Loucy (cell line): ENCODE results near the gene TSSK6.

Experiments used
- H2AFZ ChIP-seq: fragments of 200-600 bp; sonication (generic); 2 replicates; pipeline ENCODE4 v1.6.0; 2016; ENCODE audit warnings: antibody characterized with exemption, mild to moderate bottlenecking, low read length, moderate library complexity
- H3F3A ChIP-seq: fragments of 200-600 bp; 2 replicates; pipeline ENCODE4 v1.6.0; 2016; ENCODE audit warnings: antibody characterized with exemption, low read depth, mild to moderate bottlenecking
- H3K27me3 ChIP-seq: fragments of 200-600 bp; sonication (generic); 2 replicates; pipeline ENCODE4 v1.6.1; 2014; ENCODE audit warnings: low read length, mild to moderate bottlenecking; ENCODE audit not compliant: insufficient read depth, poor library complexity, severe bottlenecking
- H3K36me3 ChIP-seq: fragments of 200-600 bp; sonication (generic); 2 replicates; pipeline ENCODE4 v1.6.1; 2016; ENCODE audit warnings: low read length; ENCODE audit not compliant: insufficient read depth
- H3K4me1 ChIP-seq: fragments of 200-600 bp; sonication (generic); 2 replicates; pipeline ENCODE4 v1.5.1; 2014; ENCODE audit warnings: low read length, mild to moderate bottlenecking; ENCODE audit not compliant: insufficient read depth, poor library complexity, severe bottlenecking
- H3K4me2 ChIP-seq: fragments of 200-600 bp; sonication (generic); 2 replicates; pipeline ENCODE4 v1.6.0; 2014; ENCODE audit warnings: antibody characterized with exemption, low read length, low read depth, mild to moderate bottlenecking; ENCODE audit not compliant: poor library complexity, severe bottlenecking
- H3K4me3 ChIP-seq: fragments of 200-600 bp; sonication (generic); 2 replicates; pipeline ENCODE4 v1.5.1; 2014; ENCODE audit warnings: low read length, mild to moderate bottlenecking, mixed read lengths; ENCODE audit not compliant: poor library complexity, severe bottlenecking
- H3K79me2 ChIP-seq: fragments of 200-600 bp; sonication (generic); 2 replicates; pipeline ENCODE4 v1.6.1; 2014; ENCODE audit warnings: low read length; ENCODE audit not compliant: insufficient read depth
- H3K9ac ChIP-seq: fragments of 200-600 bp; sonication (generic); 2 replicates; pipeline ENCODE4 v1.6.0; 2014; ENCODE audit warnings: mild to moderate bottlenecking, low read depth, low read length, moderate library complexity; ENCODE audit not compliant: poor library complexity, severe bottlenecking
- H3K9me2 ChIP-seq: fragments of 200-600 bp; sonication (generic); replicated peaks from 2 replicates; pipeline ENCODE4 v1.6.1; 2016; ENCODE audit warnings: low read depth, low read length, mixed read lengths
- H3K9me3 ChIP-seq: fragments of 200-600 bp; sonication (generic); 2 replicates; pipeline ENCODE4 v1.6.1; 2014; ENCODE audit warnings: mild to moderate bottlenecking, antibody characterized with exemption, low read length, low read depth; ENCODE audit not compliant: insufficient read depth
- H4K20me1 ChIP-seq: fragments of 200-600 bp; sonication (generic); 2 replicates; pipeline ENCODE4 v1.6.0; 2014; ENCODE audit warnings: antibody characterized with exemption, low read length, mild to moderate bottlenecking; ENCODE audit not compliant: insufficient read depth, poor library complexity, severe bottlenecking
- EZH2phosphoT487 ChIP-seq: fragments of 200-600 bp; IDR thresholded peaks from 2 replicates; pipeline ENCODE4 v1.6.1; 2018; ENCODE audit warnings: antibody characterized with exemption, mild to moderate bottlenecking, moderate library complexity, borderline replicate concordance
- TF ChIP-seq, protein P1 (sequence below): fragments of 200-600 bp; sonication (generic); conservative IDR thresholded peaks from 2 replicates; pipeline ENCODE4 v1.5.1; 2014; ENCODE audit warnings: mild to moderate bottlenecking, antibody characterized with exemption, low read length

TSSK6 gene

GRCh38 chr19:19540715-19541515 lies 25.6 kb upstream of the TSSK6 start:
- H3K36me3 ChIP-seq = no peaks in the 10 kb centered on the region
- H3K4me1 ChIP-seq = no peaks in the 10 kb centered on the region
- no peak overlapping the region for H3K4me2 ChIP-seq
- H4K20me1 ChIP-seq = no peaks in the 10 kb centered on the region
- H3K9ac ChIP-seq = no peak overlapping the region
- no peak overlapping the region for H3K4me3 ChIP-seq
- H3F3A ChIP-seq = no peaks in the 10 kb centered on the region
- no peak for TF ChIP-seq EZH2phosphoT487
- TF ChIP-seq, protein P1, sequence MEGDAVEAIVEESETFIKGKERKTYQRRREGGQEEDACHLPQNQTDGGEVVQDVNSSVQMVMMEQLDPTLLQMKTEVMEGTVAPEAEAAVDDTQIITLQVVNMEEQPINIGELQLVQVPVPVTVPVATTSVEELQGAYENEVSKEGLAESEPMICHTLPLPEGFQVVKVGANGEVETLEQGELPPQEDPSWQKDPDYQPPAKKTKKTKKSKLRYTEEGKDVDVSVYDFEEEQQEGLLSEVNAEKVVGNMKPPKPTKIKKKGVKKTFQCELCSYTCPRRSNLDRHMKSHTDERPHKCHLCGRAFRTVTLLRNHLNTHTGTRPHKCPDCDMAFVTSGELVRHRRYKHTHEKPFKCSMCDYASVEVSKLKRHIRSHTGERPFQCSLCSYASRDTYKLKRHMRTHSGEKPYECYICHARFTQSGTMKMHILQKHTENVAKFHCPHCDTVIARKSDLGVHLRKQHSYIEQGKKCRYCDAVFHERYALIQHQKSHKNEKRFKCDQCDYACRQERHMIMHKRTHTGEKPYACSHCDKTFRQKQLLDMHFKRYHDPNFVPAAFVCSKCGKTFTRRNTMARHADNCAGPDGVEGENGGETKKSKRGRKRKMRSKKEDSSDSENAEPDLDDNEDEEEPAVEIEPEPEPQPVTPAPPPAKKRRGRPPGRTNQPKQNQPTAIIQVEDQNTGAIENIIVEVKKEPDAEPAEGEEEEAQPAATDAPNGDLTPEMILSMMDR = no peak
- H3K9me3 ChIP-seq = no peaks in the 10 kb centered on the region
- no peak overlapping the region for H2AFZ ChIP-seq
- no peaks in the 10 kb centered on the region for H3K27me3 ChIP-seq
- no peaks in the 10 kb centered on the region for H3K79me2 ChIP-seq
- H3K9me2 ChIP-seq = no peaks in the 10 kb centered on the region

DNA sequence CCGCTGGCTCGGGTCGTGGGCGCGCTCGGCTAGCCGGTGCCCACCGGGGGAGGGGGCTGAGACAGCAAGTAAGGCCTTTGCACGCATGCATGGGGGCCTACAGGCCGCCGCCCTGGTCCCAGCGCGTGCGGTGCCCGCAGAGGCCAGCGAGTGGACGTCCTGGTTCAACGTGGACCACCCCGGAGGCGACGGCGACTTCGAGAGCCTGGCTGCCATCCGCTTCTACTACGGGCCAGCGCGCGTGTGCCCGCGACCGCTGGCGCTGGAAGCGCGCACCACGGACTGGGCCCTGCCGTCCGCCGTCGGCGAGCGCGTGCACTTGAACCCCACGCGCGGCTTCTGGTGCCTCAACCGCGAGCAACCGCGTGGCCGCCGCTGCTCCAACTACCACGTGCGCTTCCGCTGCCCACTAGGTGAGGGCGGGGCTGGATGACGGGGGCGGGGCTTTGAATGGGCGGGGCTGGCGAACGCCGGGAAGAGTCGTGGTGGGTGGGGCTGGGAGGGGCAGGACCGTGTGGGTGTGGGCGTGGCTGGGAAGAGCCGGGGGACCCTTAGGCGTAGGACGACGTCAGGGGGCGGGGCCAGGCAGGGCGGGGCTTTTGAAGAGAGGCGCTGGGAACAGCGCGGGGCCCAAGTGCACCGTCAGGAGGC lies 24.8 kb upstream of the TSSK6 start:
- H3K9me3 ChIP-seq = no peaks in the 10 kb centered on the region
- H3K9ac ChIP-seq = no peak overlapping the region
- H4K20me1 ChIP-seq = no peaks in the 10 kb centered on the region
- TF ChIP-seq, protein P1 = no peak
- TF ChIP-seq EZH2phosphoT487 = no peak
- H3K4me3 ChIP-seq = no peak overlapping the region
- no peaks in the 10 kb centered on the region for H3F3A ChIP-seq
- no peak overlapping the region for H3K4me2 ChIP-seq
- no peak overlapping the region for H2AFZ ChIP-seq
- H3K79me2 ChIP-seq = no peaks in the 10 kb centered on the region
- no peaks in the 10 kb centered on the region for H3K36me3 ChIP-seq
- H3K4me1 ChIP-seq = no peaks in the 10 kb centered on the region
- H3K27me3 ChIP-seq = no peaks in the 10 kb centered on the region
- H3K9me2 ChIP-seq = no peaks in the 10 kb centered on the region

GRCh38 chr19:19539698-19540063 lies 24.3 kb upstream of the TSSK6 start:
- H4K20me1 ChIP-seq = no peaks in the 10 kb centered on the region
- no peaks in the 10 kb centered on the region for H3K27me3 ChIP-seq
- TF ChIP-seq EZH2phosphoT487 = no peak
- TF ChIP-seq, protein P1 = no peak

More at GRCh38 chr19:19539698-19540063, 24.3 kb upstream of the TSSK6 start:
- Histone ChIP-seq H3K79me2 (no peaks in the 10 kb centered on the region), H3K4me1 (no peaks in the 10 kb centered on the region), H3K4me3 (no peak overlapping the region), H3K36me3 (no peaks in the 10 kb centered on the region), H3K4me2 (no peak overlapping the region), H3F3A (no peaks in the 10 kb centered on the region), H2AFZ (no peak overlapping the region), H3K9me2 (no peaks in the 10 kb centered on the region), H3K9ac (no peak overlapping the region), H3K9me3 (no peaks in the 10 kb centered on the region)
